Stimulated activated naive CD4-positive, alpha-beta T cell (primary cell): ENCODE data around the gene ARSJ.
"Not testable (repeated sequence)": the region's sequence is repeated elsewhere in the genome, so short reads cannot be mapped to it uniquely, and the experiment has no call there.

ENCODE experiments used
- DNase-seq, 6 experiments: peaks; one replicate each; lab custom pipeline; 2025; lab: John Stamatoyannopoulos, UW

Gene ARSJ

GRCh38 chr4:113979148-113979904, at the start of gene ARSJ:
ARSJ (minus strand) TSS chr4:113979647; CDS start chr4:113978834, 813 bp downstream.
- peak in 1 of 6 experiments; percentile 13 for DNase-seq

GRCh38 chr4:114028071-114028470, 48.6 kb upstream of the ARSJ start:
- DNase-seq, result no peak

GRCh38 chr4:114027596-114027995, 48.1 kb upstream of the ARSJ start:
- DNase-seq, result no peak

- DNase-seq, result no peak
Observed at GRCh38 chr4:114026447-114026846, 47.0 kb upstream of the ARSJ start.

- DNase-seq, result no peak
Observed at GRCh38 chr4:114025176-114025777, 45.8 kb upstream of the ARSJ start.

GRCh38 chr4:114021451-114021850, 42.0 kb upstream of the ARSJ start:
- no peak for DNase-seq

GRCh38 chr4:114019969-114020358, 40.5 kb upstream of the ARSJ start:
- no peak for DNase-seq

GRCh38 chr4:114019276-114019968, 40.0 kb upstream of the ARSJ start:
- no peak for DNase-seq

GRCh38 chr4:114017120-114017917, 37.9 kb upstream of the ARSJ start:
- DNase-seq, result no peak

GRCh38 chr4:114015444-114015899, 36.0 kb upstream of the ARSJ start:
- no peak for DNase-seq

- DNase-seq, result not testable (repeated sequence)
Observed at GRCh38 chr4:114013201-114013600, 33.8 kb upstream of the ARSJ start.

- DNase-seq, result no peak
Observed at GRCh38 chr4:114012749-114013148, 33.3 kb upstream of the ARSJ start.

- no peak for DNase-seq
Observed at GRCh38 chr4:114005569-114006442, 26.4 kb upstream of the ARSJ start.

- not testable (repeated sequence) for DNase-seq
Observed at GRCh38 chr4:114004483-114005226, 25.2 kb upstream of the ARSJ start.

GRCh38 chr4:113998531-113998930, 19.1 kb upstream of the ARSJ start:
- no peak for DNase-seq

- DNase-seq, result no peak
Observed at GRCh38 chr4:113998079-113998478, 18.6 kb upstream of the ARSJ start.

GRCh38 chr4:113997206-113997605, 17.8 kb upstream of the ARSJ start:
- no peak for DNase-seq

GRCh38 chr4:113996599-113997177, 17.2 kb upstream of the ARSJ start:
- DNase-seq, result no peak

- DNase-seq, result no peak
Observed at GRCh38 chr4:113993887-113994286, 14.4 kb upstream of the ARSJ start.

GRCh38 chr4:113990886-113991285, 11.4 kb upstream of the ARSJ start:
- no peak for DNase-seq
